Mammary epithelial cell (primary cell): ENCODE data around the gene ABCC3.

Source experiments
- CTCF ChIP-seq, 2 donors: IDR thresholded peaks in 1 of 2; conservative IDR thresholded peaks in 1 of 2; 2 replicates each; pipeline ENCODE4 v1.5.1; 2011 to 2012; ENCODE audit warnings: inconsistent platforms in 2 of 2, low read length in 2 of 2, mild to moderate bottlenecking in 2 of 2, control low read depth in 1 of 2, low read depth in 1 of 2; ENCODE audit not compliant: insufficient read depth in 1 of 2; ENCODE audit errors: extremely low read depth in 1 of 2
- EZH2 ChIP-seq: IDR thresholded peaks from 2 replicates; pipeline ENCODE4 v1.6.1; 2012; ENCODE audit warnings: low read length, inconsistent platforms, borderline replicate concordance

DNA sequence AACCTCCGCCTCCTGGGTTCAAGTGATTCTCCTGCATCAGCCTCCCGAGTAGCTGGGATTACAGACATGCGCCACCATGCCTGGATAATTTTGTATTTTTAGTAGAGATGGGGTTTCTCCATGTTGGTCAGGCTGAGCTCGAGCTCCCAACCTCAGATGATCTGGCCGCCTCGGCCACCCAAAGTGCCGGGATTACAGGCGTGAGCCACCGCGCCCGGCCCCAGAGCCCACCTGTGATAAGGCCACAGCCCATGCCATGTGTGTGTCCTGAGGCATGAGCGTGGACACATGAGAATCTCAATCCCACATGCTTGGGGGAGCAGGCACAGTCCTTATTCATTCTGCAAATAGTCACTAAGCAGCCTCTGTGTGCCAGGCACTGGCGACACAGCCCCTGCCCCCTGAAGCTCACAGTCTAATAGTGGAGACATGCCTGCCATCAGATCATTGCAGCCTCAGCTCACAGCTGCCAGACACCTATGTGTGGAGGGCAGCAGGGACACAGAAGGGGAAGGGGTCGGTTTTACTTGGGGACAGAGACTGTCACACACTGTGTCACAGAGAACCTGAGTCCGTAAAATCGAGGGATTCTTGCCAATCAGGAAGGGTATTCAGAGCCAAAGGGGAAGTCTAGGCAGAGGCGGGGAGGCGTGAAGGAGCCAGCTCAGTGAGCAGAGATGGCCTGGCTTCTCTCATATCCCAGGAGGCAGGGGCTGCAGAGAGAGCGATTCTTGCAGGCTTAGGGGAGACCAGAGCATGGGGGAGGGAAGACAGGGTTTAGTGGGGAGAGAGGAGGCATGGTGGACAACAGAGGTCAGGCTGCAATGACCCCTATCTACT lies 9.4 kb upstream of the ABCC3 start:
- TF ChIP-seq CTCF (conservative IDR thresholded peaks at IDR 0.05 in 1 of 2, IDR thresholded peaks at IDR 0.05 in 1 of 2; ENCODE audit: extremely low read depth in 1 of 2, insufficient read depth in 1 of 2, low read depth in 1 of 2, low read length in 2 of 2) = no peak
- no peak for TF ChIP-seq EZH2
